Smooth muscle cell (in vitro differentiated cells): ENCODE data around the gene UBAC2. TPM values are rescaled to one million over a fixed set of nuclear protein-coding genes. Genes with fewer than 3 reads are reported as not detected.

Source experiments
- DNase-seq: peaks from one replicate; lab custom pipeline; 2025; ENCODE audit not compliant: unreplicated experiment; lab: John Stamatoyannopoulos, UW
- H2AFZ ChIP-seq: fragments of 200-600 bp; sonication (generic); 2 replicates; pipeline ENCODE4 v1.6.0; 2016; ENCODE audit warnings: antibody characterized with exemption, low read depth, mild to moderate bottlenecking
- H3F3A ChIP-seq: fragments of 200-600 bp; sonication (generic); 2 replicates; pipeline ENCODE4 v1.6.0; 2017; ENCODE audit warnings: antibody characterized with exemption, low read depth
- H3K27ac ChIP-seq: fragments of 200-600 bp; sonication (generic); 2 replicates; pipeline ENCODE4 v1.5.1; 2016; ENCODE audit warnings: low read depth, mild to moderate bottlenecking
- H3K27me3 ChIP-seq: fragments of 200-600 bp; sonication (generic); 2 replicates; pipeline ENCODE4 v1.6.1; 2016; ENCODE audit warnings: low read depth, mild to moderate bottlenecking
- H3K36me3 ChIP-seq: fragments of 200-600 bp; sonication (generic); 2 replicates; pipeline ENCODE4 v1.5.1; 2016; ENCODE audit warnings: low read depth
- H3K4me1 ChIP-seq: fragments of 200-600 bp; sonication (generic); 2 replicates; pipeline ENCODE4 v1.5.1; 2016; ENCODE audit warnings: low read depth
- H3K4me2 ChIP-seq: fragments of 200-600 bp; sonication (generic); 2 replicates; pipeline ENCODE4 v1.6.0; 2016; ENCODE audit warnings: mild to moderate bottlenecking
- H3K4me3 ChIP-seq: fragments of 200-600 bp; sonication (generic); 2 replicates; pipeline ENCODE4 v1.5.1; 2016; ENCODE audit warnings: mild to moderate bottlenecking
- H3K79me2 ChIP-seq: fragments of 200-600 bp; sonication (generic); 2 replicates; pipeline ENCODE4 v1.6.0; 2016; ENCODE audit warnings: low read depth, mild to moderate bottlenecking
- H3K9ac ChIP-seq: fragments of 200-600 bp; sonication (generic); 2 replicates; pipeline ENCODE4 v1.6.0; 2016; ENCODE audit warnings: low read depth
- H3K9me3 ChIP-seq: fragments of 200-600 bp; sonication (generic); replicated peaks from 2 replicates; pipeline ENCODE4 v1.5.1; 2016; ENCODE audit warnings: low read depth
- H4K20me1 ChIP-seq: fragments of 200-600 bp; sonication (generic); 2 replicates; pipeline ENCODE4 v1.6.0; 2016; ENCODE audit warnings: low read depth
- CTCF ChIP-seq: fragments of 200-600 bp; sonication (generic); IDR thresholded peaks from 2 replicates; pipeline ENCODE4 v1.5.1; 2017; ENCODE audit warnings: borderline replicate concordance, mild to moderate bottlenecking, antibody characterized with exemption; ENCODE audit not compliant: insufficient read depth, poor library complexity, severe bottlenecking
- WGBS: methylation state at CpG from one replicate; pipeline ENCODE4 v1.1.7; 2016; ENCODE audit warnings: low lambda C conversion rate; 5-methylcytosine and 5-hydroxymethylcytosine counted together
- polyA plus RNA-seq: library from polyadenylated mRNA; unstranded; fragments of >200 nt; fragmentation: Nextera tagmentation; extraction: Ambion mirVana; gene quantifications from 2 replicates; pipeline ENCODE4 v1.2.1, GENCODE V29; 2016
- total RNA-seq: library from RNA; depleted of rRNA; stranded (reverse); fragments of >200 nt; gene quantifications from 2 replicates; pipeline ENCODE4 v1.2.3, GENCODE V29; 2014

UBAC2 gene
- total and polyA plus RNA-seq, 2 experiments from 2014 or later, result 58.4 to 74.0 TPM

GRCh38 chr13:99385940-99386339 is 185.3 kb downstream of the UBAC2 start:
- WGBS, result 95% methylated on average over 6 of the region's 6 CpGs
- H3K4me2 ChIP-seq, result no peak overlapping the region
- no peak overlapping the region for H3K9ac ChIP-seq
- no peak overlapping the region for H3K4me3 ChIP-seq
- no peak overlapping the region for H3K27ac ChIP-seq
- no peaks in the 10 kb centered on the region for H3K27me3 ChIP-seq
- DNase-seq, result no peak
- no peaks in the 10 kb centered on the region for H3F3A ChIP-seq
- no peak overlapping the region for H2AFZ ChIP-seq
- no peaks in the 10 kb centered on the region for H3K4me1 ChIP-seq
- no peaks in the 10 kb centered on the region for H4K20me1 ChIP-seq
- H3K9me3 ChIP-seq, result no peaks in the 10 kb centered on the region
- no peak for TF ChIP-seq CTCF
- no peaks in the 10 kb centered on the region for H3K79me2 ChIP-seq
- no peaks in the 10 kb centered on the region for H3K36me3 ChIP-seq

- no peaks in the 10 kb centered on the region for H3K79me2 ChIP-seq
- H3K27me3 ChIP-seq, result no peaks in the 10 kb centered on the region
- no peaks in the 10 kb centered on the region for H4K20me1 ChIP-seq
- H3K4me1 ChIP-seq, result no peaks in the 10 kb centered on the region
- no peak overlapping the region for H2AFZ ChIP-seq
- H3K9ac ChIP-seq, result no peak overlapping the region
- no peaks in the 10 kb centered on the region for H3K9me3 ChIP-seq
- H3K36me3 ChIP-seq, result no peaks in the 10 kb centered on the region
- TF ChIP-seq CTCF, result no peak
- 86% methylated on average over 10 of the region's 10 CpGs for WGBS
- H3K27ac ChIP-seq, result no peak overlapping the region
- no peaks in the 10 kb centered on the region for H3F3A ChIP-seq
- DNase-seq, result no peak
- no peak overlapping the region for H3K4me3 ChIP-seq
- H3K4me2 ChIP-seq, result no peak overlapping the region
These were observed 185.8 kb downstream of the UBAC2 start for GRCh38 chr13:99386495-99386894.

- WGBS, result 72% methylated on average over 12 of the region's 12 CpGs
These were observed 186.5 kb downstream of the UBAC2 start for GRCh38 chr13:99386911-99387788.

More at GRCh38 chr13:99386911-99387788, 186.5 kb downstream of the UBAC2 start:
- H4K20me1 ChIP-seq, result no peaks in the 10 kb centered on the region
- TF ChIP-seq CTCF, result peak; percentile 53
- no peaks in the 10 kb centered on the region for H3K27me3 ChIP-seq
- H2AFZ ChIP-seq, result no peak overlapping the region
- DNase-seq, result no peak
- H3K4me3 ChIP-seq, result no peak overlapping the region
- H3K79me2 ChIP-seq, result no peaks in the 10 kb centered on the region
- no peaks in the 10 kb centered on the region for H3K9me3 ChIP-seq
- no peak overlapping the region for H3K27ac ChIP-seq
- H3K4me2 ChIP-seq, result no peak overlapping the region
- no peak overlapping the region for H3K9ac ChIP-seq
- no peaks in the 10 kb centered on the region for H3K36me3 ChIP-seq
- no peaks in the 10 kb centered on the region for H3K4me1 ChIP-seq
- no peaks in the 10 kb centered on the region for H3F3A ChIP-seq
